GM21447 (cell line): ENCODE results near the gene OVCH2.
"Not testable (repeated sequence)": the region's sequence is repeated elsewhere in the genome, so short reads cannot be mapped to it uniquely, and the experiment has no call there.

Experiments
- ATAC-seq: cut with Tn5 transposase; IDR thresholded peaks from one replicate; pipeline ENCODE4 v1.9.1; 2021; ENCODE audit not compliant: unreplicated experiment

OVCH2 gene

GRCh38 chr11:7671347-7672215 lies 34.7 kb downstream of the OVCH2 start:
- ATAC-seq, result peak; percentile 62

GRCh38 chr11:7670641-7671040 lies 35.6 kb downstream of the OVCH2 start:
- no peak for ATAC-seq

DNA sequence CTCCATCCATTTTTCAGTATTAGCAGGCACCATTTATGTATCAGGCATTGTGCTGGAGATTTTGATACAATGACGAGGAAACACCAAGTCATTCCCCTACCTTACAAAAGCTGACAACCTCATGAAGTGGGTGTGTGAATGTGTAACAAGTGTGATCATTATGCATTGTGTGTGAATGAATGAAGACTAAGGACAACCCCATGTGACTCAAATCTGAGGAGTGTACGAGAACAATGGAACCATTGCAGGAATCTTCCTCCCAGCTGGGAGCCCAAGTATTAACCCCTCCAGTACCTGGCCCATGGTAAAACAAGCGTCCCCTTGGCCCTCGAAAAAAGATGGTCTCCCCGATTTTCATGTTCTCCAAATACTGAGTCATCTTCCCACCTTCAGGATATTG lies 37.4 kb downstream of the OVCH2 start:
- ATAC-seq, result no peak

DNA sequence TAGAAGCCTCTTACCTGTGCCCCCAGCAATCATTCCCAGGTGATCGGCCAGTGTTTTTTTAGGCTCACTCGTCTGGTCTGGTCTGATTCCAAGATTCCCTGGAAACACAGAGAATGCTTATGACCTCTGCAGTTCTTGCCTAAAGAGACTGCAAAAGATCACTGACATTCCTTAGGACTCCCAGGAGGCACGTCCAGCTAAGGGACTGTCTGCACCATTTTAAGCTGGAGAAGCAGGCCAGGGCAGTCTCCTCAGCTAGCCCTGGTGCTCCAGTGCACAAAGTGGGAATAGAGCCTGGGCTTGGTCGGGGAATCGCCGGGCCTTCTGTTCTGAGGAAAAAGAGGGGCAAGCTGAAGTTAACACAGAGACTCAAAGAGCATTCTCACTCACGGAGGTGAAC lies 37.8 kb downstream of the OVCH2 start:
- ATAC-seq, result no peak

- ATAC-seq, result no peak
Observed at GRCh38 chr11:7667460-7667859, 38.8 kb downstream of the OVCH2 start.

GRCh38 chr11:7666292-7666866 lies 39.9 kb downstream of the OVCH2 start:
- no peak for ATAC-seq

DNA sequence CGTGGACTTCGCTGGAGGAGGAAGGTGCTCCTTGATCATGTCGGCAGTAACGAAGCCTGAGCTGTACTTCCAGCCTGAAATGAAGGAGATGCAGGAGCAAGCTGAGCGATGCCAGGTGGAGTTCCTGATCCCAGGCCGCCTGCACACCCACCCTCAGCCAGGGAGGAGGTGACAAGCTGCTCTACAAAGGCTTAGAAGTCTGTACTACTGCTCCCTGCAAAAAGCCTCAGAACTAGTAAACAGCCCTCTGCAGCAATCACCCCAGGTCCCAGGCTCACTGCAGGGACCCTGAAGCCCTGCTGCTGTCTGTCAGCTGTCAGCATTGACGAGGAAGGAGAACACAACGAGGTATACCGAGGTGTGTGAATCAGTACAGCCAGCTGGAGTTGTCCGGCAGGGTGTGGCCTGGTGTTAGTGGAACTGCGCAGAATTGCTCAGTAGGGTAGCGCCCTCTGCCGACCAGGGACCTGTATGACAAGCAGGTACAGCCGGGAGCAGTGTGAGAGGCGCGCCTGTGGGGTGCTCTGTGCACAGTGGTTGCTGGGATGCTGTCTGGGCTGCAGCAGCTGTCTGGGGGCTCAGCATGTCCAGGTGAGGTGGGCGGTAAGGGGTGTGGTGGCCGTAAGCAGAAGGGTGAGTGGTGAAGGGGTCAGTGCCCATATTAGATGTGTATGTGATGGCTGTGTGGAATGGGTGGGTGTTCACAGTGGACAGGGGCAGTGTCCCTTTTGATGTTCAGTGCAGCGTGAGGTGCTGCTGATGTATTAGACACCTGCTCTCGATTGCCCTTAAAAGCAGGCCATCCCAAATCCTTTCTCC lies 40.6 kb downstream of the OVCH2 start:
- ATAC-seq, result peak; percentile 97

- no peak for ATAC-seq
Observed at GRCh38 chr11:7664867-7665266, 41.4 kb downstream of the OVCH2 start.

- ATAC-seq, result not testable (repeated sequence)
Observed at GRCh38 chr11:7663531-7663930, 42.7 kb downstream of the OVCH2 start.

GRCh38 chr11:7657306-7658025 lies 48.8 kb downstream of the OVCH2 start:
- ATAC-seq, result no peak

DNA sequence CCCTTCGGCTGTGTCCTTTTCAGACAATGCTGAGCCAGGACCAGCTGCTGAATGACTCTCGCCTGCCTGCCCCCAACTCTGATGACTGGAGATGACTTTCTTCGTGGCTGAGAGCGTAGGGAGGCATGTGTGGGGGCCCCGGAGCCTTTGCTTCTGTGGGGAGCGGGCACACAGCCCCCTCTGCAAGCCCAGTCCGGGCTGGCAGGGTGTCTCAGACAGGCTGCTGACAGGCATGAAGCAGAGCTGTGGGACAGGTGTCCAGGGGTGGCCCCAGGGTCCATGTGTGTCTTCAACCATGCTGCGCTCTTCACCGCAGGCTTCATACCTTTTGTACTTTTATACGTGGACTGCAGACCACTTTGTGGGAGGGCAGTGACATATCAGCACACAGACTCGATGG lies 49.6 kb downstream of the OVCH2 start:
- no peak for ATAC-seq

DNA sequence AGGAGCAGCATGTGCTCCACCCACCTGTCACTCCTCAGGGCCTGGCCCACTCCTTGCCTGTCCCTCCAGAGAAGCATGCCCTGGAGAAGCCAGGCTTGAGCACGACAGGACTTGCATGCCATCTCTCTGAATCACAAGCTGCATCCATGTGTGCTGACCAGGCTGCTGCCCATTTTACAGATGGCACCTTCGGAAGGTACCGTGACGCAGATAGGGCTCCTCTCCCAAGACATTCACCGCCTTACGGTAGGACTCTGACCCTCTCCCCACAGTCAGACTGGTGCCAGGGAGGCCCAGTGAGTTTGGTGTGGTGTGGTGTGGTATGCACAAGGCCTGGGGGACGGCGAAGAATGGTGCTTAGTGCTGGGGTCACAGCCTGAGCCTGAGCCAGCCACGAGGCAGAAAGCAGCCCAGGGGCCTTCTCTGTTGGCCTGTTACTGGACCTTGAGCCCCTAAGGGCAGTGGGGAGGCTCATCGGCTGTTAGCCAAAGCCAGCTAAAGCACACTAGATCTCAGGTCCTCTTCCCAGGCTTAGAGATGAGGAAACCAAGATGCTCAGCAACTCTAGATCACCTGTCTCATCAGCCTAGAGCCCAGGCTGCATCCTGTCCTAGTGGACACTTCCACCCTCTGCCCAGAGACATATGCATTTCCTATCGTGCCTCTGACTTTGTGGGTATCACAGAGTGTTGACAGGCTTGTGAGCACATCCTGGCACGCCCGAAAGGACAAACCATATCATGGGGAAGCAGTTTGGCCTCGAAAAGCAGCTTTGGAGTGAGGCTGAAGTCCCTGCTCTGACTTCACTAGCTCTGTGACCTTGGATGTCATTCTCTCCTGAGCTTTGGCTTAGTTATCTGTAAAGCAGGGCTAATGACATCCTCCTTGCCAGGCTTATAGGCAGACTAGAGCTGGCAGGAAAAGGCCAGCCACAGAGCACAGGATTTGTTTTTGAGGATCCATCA lies 50.7 kb downstream of the OVCH2 start:
- no peak for ATAC-seq

DNA sequence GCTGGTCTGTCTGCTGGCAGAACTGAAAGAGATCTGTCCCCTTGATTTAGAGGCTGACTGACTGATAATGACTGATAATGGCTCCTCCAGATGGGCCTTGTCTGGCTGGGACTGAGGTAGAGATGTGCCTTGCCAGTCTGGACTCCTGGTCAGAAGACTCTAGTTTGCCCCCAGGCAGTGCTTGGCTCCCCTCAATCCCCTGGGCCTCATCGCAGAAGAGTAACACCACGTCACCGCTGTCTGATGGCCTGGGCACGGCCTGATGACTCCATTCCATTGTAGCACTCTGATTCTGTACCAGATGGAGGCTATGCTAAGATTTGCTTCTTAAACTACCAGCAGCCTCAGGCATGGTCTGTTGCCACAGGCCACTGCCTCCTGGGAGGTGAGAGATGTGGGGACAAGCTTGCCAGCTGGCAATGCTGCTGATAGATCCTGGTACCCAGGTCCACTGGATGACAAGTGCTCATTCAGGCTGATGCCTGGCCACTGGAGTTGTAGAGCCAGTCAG lies 52.0 kb downstream of the OVCH2 start:
- ATAC-seq, result no peak

DNA sequence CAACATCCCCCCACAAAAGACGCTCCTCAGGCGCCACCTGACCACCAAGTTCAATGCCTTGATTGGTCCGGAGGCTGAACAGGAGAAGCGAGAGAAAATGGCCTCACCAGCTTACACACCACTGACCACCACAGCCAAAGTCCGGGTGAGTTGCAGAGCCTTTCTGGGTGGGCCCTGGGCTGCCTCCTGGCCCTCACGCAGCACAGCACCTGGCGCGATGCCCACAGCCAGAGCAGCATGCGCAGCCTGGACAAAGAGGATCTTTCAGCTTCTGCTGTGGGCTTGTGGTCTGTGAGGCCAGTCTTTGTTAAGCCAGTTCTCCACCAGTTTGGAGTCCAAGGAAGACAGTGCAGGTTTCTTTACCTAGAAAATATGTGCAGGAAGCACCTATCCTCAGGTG lies 54.6 kb downstream of the OVCH2 start:
- no peak for ATAC-seq

DNA sequence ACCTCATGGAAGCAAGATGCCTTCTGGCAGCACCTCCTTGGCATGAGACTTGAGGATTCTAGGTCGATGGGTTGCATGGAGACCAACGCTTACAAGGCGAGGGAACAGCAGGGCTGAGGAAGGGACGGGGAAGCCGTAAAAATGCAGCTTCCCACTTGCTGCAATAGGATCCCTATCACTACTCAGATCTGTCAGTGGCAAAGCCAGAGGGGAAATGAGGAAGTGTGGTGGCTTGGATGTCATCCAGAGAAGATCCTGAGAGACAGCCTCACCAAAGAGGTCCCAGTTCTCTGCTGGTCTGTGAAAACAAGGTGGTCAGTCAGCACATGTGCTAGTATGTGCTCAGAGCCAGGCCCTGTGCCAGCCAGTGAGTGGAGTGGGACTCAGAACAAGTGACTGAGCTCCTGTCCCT lies 55.1 kb downstream of the OVCH2 start:
- ATAC-seq, result no peak

- no peak for ATAC-seq
Observed at GRCh38 chr11:7648264-7648663, 58.0 kb downstream of the OVCH2 start.

- ATAC-seq, result no peak
Observed at GRCh38 chr11:7646866-7647265, 59.4 kb downstream of the OVCH2 start.

- ATAC-seq, result no peak
Observed at GRCh38 chr11:7645206-7645605, 61.1 kb downstream of the OVCH2 start.

DNA sequence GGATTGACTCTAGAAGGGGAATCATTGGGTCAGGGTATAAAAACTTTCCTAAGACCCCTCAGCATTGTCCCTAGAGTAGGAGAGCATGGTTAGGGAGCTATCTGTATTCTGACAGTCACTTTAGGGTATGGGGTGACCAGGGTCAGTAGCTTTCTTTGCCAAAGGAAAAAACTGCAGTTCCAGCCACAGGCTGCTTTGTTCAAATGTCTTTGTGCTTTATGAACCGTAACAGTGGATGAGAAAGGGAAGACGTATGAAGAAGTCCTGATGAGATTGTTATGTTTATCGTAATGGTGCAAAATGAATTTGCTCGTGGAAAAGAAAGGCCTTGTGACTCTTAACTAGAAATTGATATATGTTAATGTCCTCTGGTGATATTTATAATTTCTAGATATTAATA lies 63.0 kb downstream of the OVCH2 start:
- ATAC-seq, result no peak

GRCh38 chr11:7642747-7643146 lies 63.5 kb downstream of the OVCH2 start:
- ATAC-seq, result no peak
